Measurements from ENCODE around the gene RNASET2. TPM values are rescaled to one million over a fixed set of nuclear protein-coding genes. Genes with fewer than 3 reads are reported as not detected.
"Not testable (repeated sequence)": the region's sequence is repeated elsewhere in the genome, so short reads cannot be mapped to it uniquely, and the experiment has no call there.

Gene RNASET2
- total and polyA plus RNA-seq, 4 donors: 17.7 to 37.2 (median 25.0) TPM

DNA sequence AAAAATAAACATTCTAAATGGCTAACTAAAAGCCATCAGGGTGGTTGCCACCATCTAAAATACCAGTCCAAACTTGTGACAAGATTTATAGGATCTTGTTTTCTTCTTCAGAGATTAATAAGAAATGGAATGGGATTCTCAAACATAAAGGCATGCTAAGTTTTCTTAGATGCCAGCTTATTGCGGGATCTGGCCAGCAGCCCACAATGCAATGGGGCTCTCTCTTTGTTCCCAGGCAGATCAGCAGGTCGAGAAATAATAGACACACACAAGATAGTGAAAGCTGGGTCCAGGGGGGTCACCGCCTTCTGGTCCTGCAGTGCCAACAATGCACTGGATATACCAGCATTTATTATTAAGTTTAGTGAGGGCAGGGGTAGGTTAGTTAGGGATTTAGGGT, 41.4 kb downstream of the RNASET2 start:
- H3K9ac ChIP-seq (ENCODE audit: low read depth in 1 of 2, low read length in 2 of 2); H3K4me1 ChIP-seq (ENCODE audit: control insufficient read depth in 4 of 4, insufficient read depth in 4 of 4, low read length in 3 of 4); H3K4me3 ChIP-seq (ENCODE audit: low read depth in 1 of 3, low read length in 3 of 3); H3K27me3 ChIP-seq (ENCODE audit: control insufficient read depth in 4 of 4, insufficient read depth in 4 of 4, low read length in 3 of 4); H3K9me3 ChIP-seq (ENCODE audit: control insufficient read depth in 4 of 4, low read length in 3 of 4); DNase-seq (ENCODE audit: low spot score); H3K36me3 ChIP-seq (ENCODE audit: control insufficient read depth in 4 of 4, insufficient read depth in 3 of 4, low read depth in 1 of 4, low read length in 3 of 4); H3K27ac ChIP-seq (ENCODE audit: low read depth in 1 of 2, low read length in 2 of 2): not testable (repeated sequence)
- 89% methylated on average over 3 of the region's 3 CpGs for WGBS

- no peak overlapping the region for H3K27ac ChIP-seq (ENCODE audit: low read depth in 1 of 2, low read length in 2 of 2)
- no peaks in the 10 kb centered on the region for H3K27me3 ChIP-seq (ENCODE audit: control insufficient read depth in 4 of 4, insufficient read depth in 4 of 4, low read length in 3 of 4)
- no peaks in the 10 kb centered on the region for H3K9me3 ChIP-seq (ENCODE audit: control insufficient read depth in 4 of 4, low read length in 3 of 4)
- TF ChIP-seq, protein P1, sequence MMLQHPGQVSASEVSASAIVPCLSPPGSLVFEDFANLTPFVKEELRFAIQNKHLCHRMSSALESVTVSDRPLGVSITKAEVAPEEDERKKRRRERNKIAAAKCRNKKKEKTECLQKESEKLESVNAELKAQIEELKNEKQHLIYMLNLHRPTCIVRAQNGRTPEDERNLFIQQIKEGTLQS (IDR thresholded peaks at IDR 0.05): no peak
- TF ChIP-seq FOXA1 (IDR thresholded peaks at IDR 0.05) (no peak), RXRA (IDR thresholded peaks at IDR 0.05) (no peak), GABPA (IDR thresholded peaks at IDR 0.05 in 1 of 2, conservative IDR thresholded peaks at IDR 0.05 in 1 of 2) (no peak), RAD21 (IDR thresholded peaks at IDR 0.05) (no peak), HNF4G (IDR thresholded peaks at IDR 0.05) (no peak), JUND (IDR thresholded peaks at IDR 0.05) (no peak), EGR1 (IDR thresholded peaks at IDR 0.05; ENCODE audit: low read depth in 2 of 2) (no peak), SP1 (IDR thresholded peaks at IDR 0.05) (no peak), YY1 (IDR thresholded peaks at IDR 0.05) (no peak), HNF4A (conservative IDR thresholded peaks at IDR 0.05) (no peak), MAX (IDR thresholded peaks at IDR 0.05) (no peak), CTCF (IDR thresholded peaks at IDR 0.05; ENCODE audit: low read depth, low read length, missing input control) (no peak), NR2F2 (IDR thresholded peaks at IDR 0.05) (no peak)
- TF ChIP-seq, protein P2, sequence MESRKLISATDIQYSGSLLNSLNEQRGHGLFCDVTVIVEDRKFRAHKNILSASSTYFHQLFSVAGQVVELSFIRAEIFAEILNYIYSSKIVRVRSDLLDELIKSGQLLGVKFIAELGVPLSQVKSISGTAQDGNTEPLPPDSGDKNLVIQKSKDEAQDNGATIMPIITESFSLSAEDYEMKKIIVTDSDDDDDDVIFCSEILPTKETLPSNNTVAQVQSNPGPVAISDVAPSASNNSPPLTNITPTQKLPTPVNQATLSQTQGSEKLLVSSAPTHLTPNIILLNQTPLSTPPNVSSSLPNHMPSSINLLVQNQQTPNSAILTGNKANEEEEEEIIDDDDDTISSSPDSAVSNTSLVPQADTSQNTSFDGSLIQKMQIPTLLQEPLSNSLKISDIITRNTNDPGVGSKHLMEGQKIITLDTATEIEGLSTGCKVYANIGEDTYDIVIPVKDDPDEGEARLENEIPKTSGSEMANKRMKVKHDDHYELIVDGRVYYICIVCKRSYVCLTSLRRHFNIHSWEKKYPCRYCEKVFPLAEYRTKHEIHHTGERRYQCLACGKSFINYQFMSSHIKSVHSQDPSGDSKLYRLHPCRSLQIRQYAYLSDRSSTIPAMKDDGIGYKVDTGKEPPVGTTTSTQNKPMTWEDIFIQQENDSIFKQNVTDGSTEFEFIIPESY (IDR thresholded peaks at IDR 0.05): no peak
- H3K4me3 ChIP-seq (ENCODE audit: low read depth in 1 of 3, low read length in 3 of 3): no peak overlapping the region
- H3K36me3 ChIP-seq (ENCODE audit: control insufficient read depth in 4 of 4, insufficient read depth in 3 of 4, low read depth in 1 of 4, low read length in 3 of 4): no peaks in the 10 kb centered on the region
- WGBS: 83% methylated on average over 5 of the region's 5 CpGs
- H3K4me1 ChIP-seq (ENCODE audit: control insufficient read depth in 4 of 4, insufficient read depth in 4 of 4, low read length in 3 of 4): no peaks in the 10 kb centered on the region
- no peak overlapping the region for H3K9ac ChIP-seq (ENCODE audit: low read depth in 1 of 2, low read length in 2 of 2)
- DNase-seq (ENCODE audit: low spot score): no peak
Observed at GRCh38 chr6:166911248-166911677, 45.1 kb downstream of the RNASET2 start.

DNA sequence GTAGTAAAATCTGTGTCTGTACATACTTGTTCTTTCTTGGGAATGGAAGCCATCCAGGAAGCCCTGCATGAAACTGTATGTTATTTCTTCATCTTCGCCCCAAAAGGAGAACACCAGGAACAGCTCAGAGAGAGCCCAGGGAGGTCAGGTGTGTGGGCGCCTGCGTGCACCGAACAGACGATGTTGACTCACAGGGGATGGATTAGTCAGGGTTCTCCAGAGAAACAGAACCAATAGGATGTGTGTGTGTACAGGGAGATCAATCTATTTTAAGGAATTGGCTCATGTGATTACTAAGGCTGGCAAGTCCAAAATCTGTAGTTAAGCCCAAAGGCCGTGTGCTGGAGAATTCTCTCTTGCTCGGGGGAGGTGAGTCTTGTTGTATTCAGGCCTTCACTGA, 45.7 kb downstream of the RNASET2 start:
- H3K9ac ChIP-seq (ENCODE audit: low read depth in 1 of 2, low read length in 2 of 2): no peak overlapping the region
- no peak overlapping the region for H3K27ac ChIP-seq (ENCODE audit: low read depth in 1 of 2, low read length in 2 of 2)
- no peaks in the 10 kb centered on the region for H3K27me3 ChIP-seq (ENCODE audit: control insufficient read depth in 4 of 4, insufficient read depth in 4 of 4, low read length in 3 of 4)
- WGBS: 95% methylated on average over 7 of the region's 7 CpGs
- H3K9me3 ChIP-seq (ENCODE audit: control insufficient read depth in 4 of 4, low read length in 3 of 4): no peaks in the 10 kb centered on the region
- no peak for DNase-seq (ENCODE audit: low spot score)
- no peaks in the 10 kb centered on the region for H3K36me3 ChIP-seq (ENCODE audit: control insufficient read depth in 4 of 4, insufficient read depth in 3 of 4, low read depth in 1 of 4, low read length in 3 of 4)
- no peak for TF ChIP-seq CTCF (IDR thresholded peaks at IDR 0.05; ENCODE audit: low read depth, low read length, missing input control)
- no peak for TF ChIP-seq SP1 (IDR thresholded peaks at IDR 0.05)
- no peak for TF ChIP-seq MAX (IDR thresholded peaks at IDR 0.05)
- TF ChIP-seq FOXA2 (IDR thresholded peaks at IDR 0.05): no peak
- no peaks in the 10 kb centered on the region for H3K4me1 ChIP-seq (ENCODE audit: control insufficient read depth in 4 of 4, insufficient read depth in 4 of 4, low read length in 3 of 4)
- H3K4me3 ChIP-seq (ENCODE audit: low read depth in 1 of 3, low read length in 3 of 3): no peak overlapping the region

All from liver (tissue), 9 donors.